Liver (tissue), 9 donors: ENCODE results near the gene SMARCC2. TPM values are rescaled to one million over a fixed set of nuclear protein-coding genes. Genes with fewer than 3 reads are reported as not detected.
A peak's percentile ranks its signal among the peaks of the same experiment; 100 is the strongest.

Experiments
- DNase-seq: peaks from one replicate; pipeline ENCODE4 v3.0.0-alpha.2; 2017; ENCODE audit warnings: low spot score
- H3K27ac ChIP-seq, 2 donors: one replicate each; pipeline ENCODE4 v1.7.0; 2013; ENCODE audit warnings: inconsistent platforms in 2 of 2, low read length in 2 of 2, control low read depth in 1 of 2, low read depth in 1 of 2, mild to moderate bottlenecking in 1 of 2
- H3K27me3 ChIP-seq, 4 donors: one replicate each; pipeline versions ENCODE4 v1.6.1 to v1.7.0; 2013; ENCODE audit warnings: low read length in 3 of 4, inconsistent platforms in 1 of 4, mild to moderate bottlenecking in 1 of 4, moderate library complexity in 1 of 4; ENCODE audit not compliant: control insufficient read depth in 4 of 4, insufficient read depth in 4 of 4
- H3K36me3 ChIP-seq, 4 donors: one replicate each; pipeline versions ENCODE4 v1.6.1 to v1.7.0; 2013; ENCODE audit warnings: low read length in 3 of 4, mild to moderate bottlenecking in 3 of 4, low read depth in 1 of 4, moderate library complexity in 1 of 4; ENCODE audit not compliant: control insufficient read depth in 4 of 4, insufficient read depth in 3 of 4
- H3K4me1 ChIP-seq, 4 donors: one replicate each; pipeline versions ENCODE4 v1.6.1 to v1.7.0; 2013; ENCODE audit warnings: low read length in 3 of 4, mild to moderate bottlenecking in 3 of 4, moderate library complexity in 1 of 4; ENCODE audit not compliant: control insufficient read depth in 4 of 4, insufficient read depth in 4 of 4
- H3K4me3 ChIP-seq, 3 donors: one replicate each; pipeline versions ENCODE4 v1.6.1 to v1.7.0; 2013; ENCODE audit warnings: low read length in 3 of 3, control low read depth in 1 of 3, low read depth in 1 of 3, mild to moderate bottlenecking in 1 of 3
- H3K9ac ChIP-seq, 2 donors: one replicate each; pipeline ENCODE4 v1.7.0; 2013; ENCODE audit warnings: low read length in 2 of 2, mild to moderate bottlenecking in 2 of 2, moderate library complexity in 2 of 2, control low read depth in 1 of 2, low read depth in 1 of 2
- H3K9me3 ChIP-seq, 4 donors: one replicate each; pipeline versions ENCODE4 v1.6.1 to v1.7.0; 2013; ENCODE audit warnings: low read length in 3 of 4; ENCODE audit not compliant: control insufficient read depth in 4 of 4
- EGR1 ChIP-seq, 2 donors: IDR thresholded peaks; 2 replicates each; pipeline ENCODE4 v1.6.1; 2016 to 2018; ENCODE audit warnings: antibody characterized with exemption in 2 of 2, low read depth in 2 of 2
- FOXA2 ChIP-seq: IDR thresholded peaks from 2 replicates; pipeline ENCODE4 v1.6.1; 2016; ENCODE audit warnings: antibody characterized with exemption
- HNF4A ChIP-seq, 2 donors: conservative IDR thresholded peaks; 2 replicates each; pipeline ENCODE4 v1.6.1; 2016; ENCODE audit warnings: antibody characterized with exemption in 2 of 2, mild to moderate bottlenecking in 2 of 2
- HNF4G ChIP-seq: IDR thresholded peaks from 2 replicates; pipeline ENCODE4 v1.6.1; 2016; ENCODE audit warnings: antibody characterized with exemption
- RAD21 ChIP-seq, 2 donors: IDR thresholded peaks; 2 replicates each; pipeline ENCODE4 v1.6.1; 2016; ENCODE audit warnings: antibody characterized with exemption in 2 of 2, mild to moderate bottlenecking in 2 of 2
- REST ChIP-seq: IDR thresholded peaks from 2 replicates; pipeline ENCODE4 v1.6.1; 2016; ENCODE audit warnings: antibody characterized with exemption, mild to moderate bottlenecking
- RXRA ChIP-seq, 2 donors: IDR thresholded peaks; 2 replicates each; pipeline ENCODE4 v1.6.1; 2017 to 2018; ENCODE audit warnings: antibody characterized with exemption in 2 of 2, mild to moderate bottlenecking in 1 of 2
- SP1 ChIP-seq: IDR thresholded peaks from 2 replicates; pipeline ENCODE4 v1.6.1; 2018; ENCODE audit warnings: antibody characterized with exemption, mild to moderate bottlenecking
- ZBTB33 ChIP-seq: IDR thresholded peaks from 2 replicates; pipeline ENCODE4 v1.6.1; 2016; ENCODE audit warnings: antibody characterized with exemption
- WGBS: extraction: QIAGEN DNeasy Blood & Tissue Kit; methylation state at CpG from one replicate; pipeline ENCODE4 v1.1.7; 2013; 5-methylcytosine and 5-hydroxymethylcytosine counted together
- polyA plus RNA-seq, 2 donors: library from polyadenylated mRNA; stranded (reverse) in 1 of 2; unstranded in 1 of 2; fragments of 200-250 nt in 1 of 2; fragments of >200 nt in 1 of 2; fragmentation: Nextera tagmentation in 1 of 2; extraction: Ambion mirVana in 1 of 2; gene quantifications; one replicate each; pipeline versions ENCODE4 v1.2.1 to v1.2.3, GENCODE V29; 2013 to 2015
- total RNA-seq, 2 donors: library from RNA; depleted of rRNA; stranded (reverse); fragments of >200 nt; gene quantifications; one replicate each; pipeline ENCODE4 v1.2.3, GENCODE V29; 2014
- TF ChIP-seq, protein P1 (sequence below): fragments of 150-350 bp; IDR thresholded peaks from 2 replicates; pipeline ENCODE4 v1.5.1; 2017; ENCODE audit warnings: improper control_type of control experiment, low read depth, low read length; ENCODE audit not compliant: missing input control
- TF ChIP-seq, protein P2 (sequence below): IDR thresholded peaks from 2 replicates; pipeline ENCODE4 v1.6.1; 2016; ENCODE audit warnings: antibody characterized with exemption
- donor health status: healthy.
- donor health status: healthy.
- donor health status: healthy.
- donor health status: healthy.
- donor health status: healthy.

The SMARCC2 gene
- total and polyA plus RNA-seq, 4 donors = 12.8 to 24.8 (median 22.5) TPM

DNA sequence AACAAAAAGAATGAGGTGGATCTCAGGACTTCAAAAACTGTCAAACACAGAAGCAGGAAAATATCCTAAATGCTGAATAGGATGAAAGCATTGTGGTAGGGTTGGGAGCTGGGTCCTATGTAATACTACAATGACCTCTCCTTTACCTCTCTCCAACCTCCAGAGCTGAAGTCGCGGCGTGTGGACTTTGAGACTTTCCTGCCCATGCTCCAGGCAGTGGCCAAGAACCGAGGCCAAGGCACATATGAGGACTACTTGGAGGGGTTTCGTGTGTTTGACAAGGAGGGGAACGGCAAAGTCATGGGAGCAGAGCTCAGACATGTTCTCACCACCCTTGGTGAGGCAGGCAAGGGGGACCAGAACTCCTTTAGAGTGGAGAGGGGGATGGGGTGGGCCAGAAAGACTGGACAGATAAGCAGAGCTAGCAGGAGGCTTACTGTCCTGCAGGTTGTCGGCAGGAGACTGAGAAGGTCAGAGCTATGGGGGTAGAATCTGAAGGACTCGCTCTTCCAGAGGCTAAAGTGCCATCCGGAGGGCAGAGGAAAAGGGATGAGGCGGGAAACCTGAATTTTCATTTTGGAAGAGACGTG is 33.9 kb downstream of the SMARCC2 start:
- Histone ChIP-seq H3K9me3 (no peaks in the 10 kb centered on the region), H3K36me3 (peaks cover 2 to 6% (median 4%) of the 10 kb centered on the region in 4 donors), H3K27ac (peak overlapping the region in 1 of 2 donors; percentile 6), H3K4me3 (no peak overlapping the region), H3K27me3 (no peaks in the 10 kb centered on the region), H3K9ac (no peak overlapping the region), H3K4me1 (peaks cover 9 to 54% (median 43%) of the 10 kb centered on the region in 4 donors)
- no peak for TF ChIP-seq EGR1 (IDR thresholded peaks at IDR 0.05; ENCODE audit: low read depth in 2 of 2)
- TF ChIP-seq FOXA2 = no peak
- TF ChIP-seq HNF4A (conservative IDR thresholded peaks at IDR 0.05) = peak; percentile 81 to 87
- peak; percentile 72 to 74 for TF ChIP-seq RXRA (IDR thresholded peaks at IDR 0.05)
- peak; percentile 76 for TF ChIP-seq SP1
- TF ChIP-seq HNF4G = peak; percentile 58
- DNase-seq = no peak
- WGBS = 61% methylated on average over 11 of the region's 11 CpGs

DNA sequence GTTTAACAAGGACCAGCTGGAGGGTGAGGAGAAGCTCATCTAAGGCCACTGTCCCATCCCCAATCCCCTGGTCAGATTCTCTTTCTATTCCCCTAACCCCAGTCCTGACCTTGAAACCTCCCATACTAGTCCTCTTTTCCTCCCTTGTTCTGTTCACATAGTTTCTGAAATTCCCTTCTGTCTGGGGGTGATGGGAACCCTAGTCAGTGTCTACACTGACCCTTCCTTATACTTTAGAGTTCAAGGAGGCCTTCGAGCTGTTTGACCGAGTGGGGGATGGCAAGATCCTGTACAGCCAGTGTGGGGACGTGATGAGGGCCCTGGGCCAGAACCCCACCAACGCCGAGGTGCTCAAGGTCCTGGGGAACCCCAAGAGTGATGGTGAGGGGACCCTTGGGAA is 34.5 kb downstream of the SMARCC2 start:
- 89% methylated on average over 5 of the region's 5 CpGs for WGBS
- Histone ChIP-seq H3K4me1 (peaks cover 9 to 49% (median 37%) of the 10 kb centered on the region in 4 donors), H3K27ac (no peak overlapping the region), H3K9ac (no peak overlapping the region), H3K4me3 (no peak overlapping the region), H3K9me3 (no peaks in the 10 kb centered on the region), H3K36me3 (peaks cover 0 to under 1% (median under 1%) of the 10 kb centered on the region in 4 donors), H3K27me3 (no peaks in the 10 kb centered on the region)
- DNase-seq = no peak
- TF ChIP-seq, protein P1, sequence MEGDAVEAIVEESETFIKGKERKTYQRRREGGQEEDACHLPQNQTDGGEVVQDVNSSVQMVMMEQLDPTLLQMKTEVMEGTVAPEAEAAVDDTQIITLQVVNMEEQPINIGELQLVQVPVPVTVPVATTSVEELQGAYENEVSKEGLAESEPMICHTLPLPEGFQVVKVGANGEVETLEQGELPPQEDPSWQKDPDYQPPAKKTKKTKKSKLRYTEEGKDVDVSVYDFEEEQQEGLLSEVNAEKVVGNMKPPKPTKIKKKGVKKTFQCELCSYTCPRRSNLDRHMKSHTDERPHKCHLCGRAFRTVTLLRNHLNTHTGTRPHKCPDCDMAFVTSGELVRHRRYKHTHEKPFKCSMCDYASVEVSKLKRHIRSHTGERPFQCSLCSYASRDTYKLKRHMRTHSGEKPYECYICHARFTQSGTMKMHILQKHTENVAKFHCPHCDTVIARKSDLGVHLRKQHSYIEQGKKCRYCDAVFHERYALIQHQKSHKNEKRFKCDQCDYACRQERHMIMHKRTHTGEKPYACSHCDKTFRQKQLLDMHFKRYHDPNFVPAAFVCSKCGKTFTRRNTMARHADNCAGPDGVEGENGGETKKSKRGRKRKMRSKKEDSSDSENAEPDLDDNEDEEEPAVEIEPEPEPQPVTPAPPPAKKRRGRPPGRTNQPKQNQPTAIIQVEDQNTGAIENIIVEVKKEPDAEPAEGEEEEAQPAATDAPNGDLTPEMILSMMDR = no peak
- TF ChIP-seq ZBTB33 = no peak
- TF ChIP-seq FOXA2 = no peak
- TF ChIP-seq RAD21 (IDR thresholded peaks at IDR 0.05) = no peak
- no peak for TF ChIP-seq REST
- TF ChIP-seq, protein P2, sequence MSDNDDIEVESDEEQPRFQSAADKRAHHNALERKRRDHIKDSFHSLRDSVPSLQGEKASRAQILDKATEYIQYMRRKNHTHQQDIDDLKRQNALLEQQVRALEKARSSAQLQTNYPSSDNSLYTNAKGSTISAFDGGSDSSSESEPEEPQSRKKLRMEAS = no peak
